Panc1 (cell line): ENCODE results near the gene CPS1.

Experiments used
- POLR2AphosphoS5 ChIP-seq: IDR thresholded peaks from 2 replicates; pipeline ENCODE4 v1.6.1; 2012; ENCODE audit warnings: mild to moderate bottlenecking, low read depth, low read length, moderate library complexity
- SIN3A ChIP-seq: IDR thresholded peaks from 2 replicates; pipeline ENCODE4 v1.6.1; 2012; ENCODE audit warnings: low read depth, mild to moderate bottlenecking, low read length, moderate library complexity, borderline replicate concordance; ENCODE audit not compliant: insufficient read depth
- TCF7L2 ChIP-seq: IDR thresholded peaks from 2 replicates; pipeline ENCODE4 v1.6.1; 2011; ENCODE audit warnings: mild to moderate bottlenecking, low read depth, low read length, inconsistent platforms
- TF ChIP-seq, protein P1 (sequence below): fragments of 450-650 bp; IDR thresholded peaks from 2 replicates; pipeline ENCODE4 v1.5.1; 2017; ENCODE audit warnings: mild to moderate bottlenecking

- TF ChIP-seq, protein P1, sequence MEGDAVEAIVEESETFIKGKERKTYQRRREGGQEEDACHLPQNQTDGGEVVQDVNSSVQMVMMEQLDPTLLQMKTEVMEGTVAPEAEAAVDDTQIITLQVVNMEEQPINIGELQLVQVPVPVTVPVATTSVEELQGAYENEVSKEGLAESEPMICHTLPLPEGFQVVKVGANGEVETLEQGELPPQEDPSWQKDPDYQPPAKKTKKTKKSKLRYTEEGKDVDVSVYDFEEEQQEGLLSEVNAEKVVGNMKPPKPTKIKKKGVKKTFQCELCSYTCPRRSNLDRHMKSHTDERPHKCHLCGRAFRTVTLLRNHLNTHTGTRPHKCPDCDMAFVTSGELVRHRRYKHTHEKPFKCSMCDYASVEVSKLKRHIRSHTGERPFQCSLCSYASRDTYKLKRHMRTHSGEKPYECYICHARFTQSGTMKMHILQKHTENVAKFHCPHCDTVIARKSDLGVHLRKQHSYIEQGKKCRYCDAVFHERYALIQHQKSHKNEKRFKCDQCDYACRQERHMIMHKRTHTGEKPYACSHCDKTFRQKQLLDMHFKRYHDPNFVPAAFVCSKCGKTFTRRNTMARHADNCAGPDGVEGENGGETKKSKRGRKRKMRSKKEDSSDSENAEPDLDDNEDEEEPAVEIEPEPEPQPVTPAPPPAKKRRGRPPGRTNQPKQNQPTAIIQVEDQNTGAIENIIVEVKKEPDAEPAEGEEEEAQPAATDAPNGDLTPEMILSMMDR, result no peak
- TF ChIP-seq TCF7L2 (no peak), POLR2AphosphoS5 (no peak), SIN3A (no peak)
These were observed 165.7 kb downstream of the CPS1 start for GRCh38 chr2:210722092-210722491.
